GM19467 (cell line): ENCODE data around the gene CXorf38.
"Not testable (repeated sequence)": the region's sequence is repeated elsewhere in the genome, so short reads cannot be mapped to it uniquely, and the experiment has no call there.

Source experiments
- ATAC-seq: cut with Tn5 transposase; IDR thresholded peaks from one replicate; pipeline ENCODE4 v1.9.1; 2021; ENCODE audit warnings: mild to moderate bottlenecking, moderate library complexity; ENCODE audit not compliant: unreplicated experiment

The CXorf38 gene

GRCh38 chrX:40632199-40632598 lies 15.2 kb downstream of the CXorf38 start:
- no peak for ATAC-seq

GRCh38 chrX:40628506-40628905 lies 18.9 kb downstream of the CXorf38 start:
- no peak for ATAC-seq

- ATAC-seq, result no peak
Measured at GRCh38 chrX:40625294-40625693, 22.1 kb downstream of the CXorf38 start.

- no peak for ATAC-seq
Measured at GRCh38 chrX:40623665-40624064, 23.7 kb downstream of the CXorf38 start.

GRCh38 chrX:40623139-40623536 lies 24.2 kb downstream of the CXorf38 start, which contains the start of gene MPC1L:
Gene MPC1L (plus strand): TSS chrX:40623428. CDS start chrX:40623566, 138 bp downstream.
- ATAC-seq, result no peak

- no peak for ATAC-seq
Measured at GRCh38 chrX:40622479-40623138, 24.8 kb downstream of the CXorf38 start.

GRCh38 chrX:40617566-40617965 lies 29.8 kb downstream of the CXorf38 start:
- ATAC-seq, result no peak

- no peak for ATAC-seq
Measured at GRCh38 chrX:40615976-40616375, 31.4 kb downstream of the CXorf38 start.

GRCh38 chrX:40612511-40612910 lies 34.9 kb downstream of the CXorf38 start:
- ATAC-seq, result no peak

- no peak for ATAC-seq
Measured at GRCh38 chrX:40607381-40607780, 40.0 kb downstream of the CXorf38 start.

- ATAC-seq, result no peak
Measured at GRCh38 chrX:40603446-40603845, 43.9 kb downstream of the CXorf38 start.

- not testable (repeated sequence) for ATAC-seq
Measured at GRCh38 chrX:40589616-40590321, 57.6 kb downstream of the CXorf38 start.

GRCh38 chrX:40587623-40588022 lies 59.7 kb downstream of the CXorf38 start:
- ATAC-seq, result not testable (repeated sequence)

- ATAC-seq, result no peak
Measured at GRCh38 chrX:40582811-40583210, 64.5 kb downstream of the CXorf38 start.

- not testable (repeated sequence) for ATAC-seq
Measured at GRCh38 chrX:40582178-40582577, 65.2 kb downstream of the CXorf38 start.

- ATAC-seq, result no peak
Measured at GRCh38 chrX:40581336-40581920, 65.9 kb downstream of the CXorf38 start.

GRCh38 chrX:40580537-40581335 lies 66.6 kb downstream of the CXorf38 start, which contains the start of gene ATP6AP2:
Gene ATP6AP2 (plus strand): TSS chrX:40580970. CDS start chrX:40581066, 96 bp downstream.
- ATAC-seq, result peak; percentile 89

- ATAC-seq, result no peak
Measured at GRCh38 chrX:40579900-40580536, 67.3 kb downstream of the CXorf38 start.

GRCh38 chrX:40579141-40579540 lies 68.2 kb downstream of the CXorf38 start:
- no peak for ATAC-seq

GRCh38 chrX:40578039-40578695 lies 69.2 kb downstream of the CXorf38 start:
- ATAC-seq, result no peak
